Tibial artery (tissue), 4 donors: ENCODE measurements around the gene TTC28.

Experiments
- DNase-seq, 2 donors: peaks; one replicate each; pipeline ENCODE4 v3.0.0-alpha.2; 2019
- H3K27ac ChIP-seq, 2 donors: fragments of 200-600 bp; sonication (generic) in 1 of 2; 1 replicate in 1 of 2; 2 replicates in 1 of 2; pipeline ENCODE4 v1.5.1; 2018 to 2019; ENCODE audit warnings: mild to moderate bottlenecking in 1 of 2
- H3K27me3 ChIP-seq, 2 donors: fragments of 200-600 bp; sonication (generic) in 1 of 2; one replicate each; pipeline versions ENCODE4 v1.5.1 to v1.6.0; 2016 to 2019
- H3K36me3 ChIP-seq, 3 donors: fragments of 200-600 bp; sonication (generic) in 2 of 3; one replicate each; pipeline ENCODE4 v1.5.1; 2016 to 2019; ENCODE audit warnings: mild to moderate bottlenecking in 2 of 3
- H3K4me1 ChIP-seq, 4 donors: fragments of 200-600 bp; sonication (generic) in 2 of 4; 1 replicate in 3 of 4; 2 replicates in 1 of 4; pipeline ENCODE4 v1.5.1; 2016 to 2019
- H3K4me3 ChIP-seq, 2 donors: fragments of 200-600 bp; sonication (generic) in 1 of 2; 1 replicate in 1 of 2; 2 replicates in 1 of 2; pipeline ENCODE4 v1.5.1; 2018 to 2019; ENCODE audit warnings: mild to moderate bottlenecking in 2 of 2
- H3K9me3 ChIP-seq, 3 donors: fragments of 200-600 bp; sonication (generic) in 1 of 3; one replicate each; pipeline ENCODE4 v1.5.1; 2016 to 2019
- intact Hi-C: fragments of 100-400 bp; cut with DNase I; formaldehyde crosslinking; loops from one replicate; pipeline ENCODE4 v1.15.0; 2023; ENCODE audit warnings: low total_unique reads
- TF ChIP-seq, protein P1 (sequence below), 2 experiments: fragments of 200-600 bp in 1 of 2; fragments of 450-650 bp in 1 of 2; IDR thresholded peaks; one replicate each; pipeline ENCODE4 v1.5.1; 2017 to 2019; ENCODE audit warnings: antibody characterized with exemption in 2 of 2, mild to moderate bottlenecking in 1 of 2, moderate library complexity in 1 of 2

The TTC28 gene

GRCh38 chr22:27987557-27987956 is 692.1 kb downstream of the TTC28 start:
- Histone ChIP-seq H3K9me3 (no peaks in the 10 kb centered on the region), H3K27ac (no peak overlapping the region), H3K4me1 (peaks cover 0 to 15% (median 4%) of the 10 kb centered on the region in 4 donors), H3K27me3 (no peaks in the 10 kb centered on the region), H3K36me3 (peaks cover 11 to 98% (median 65%) of the 10 kb centered on the region in 3 donors), H3K4me3 (no peak overlapping the region)
- intact Hi-C loops, result no loop called here
- peak; percentile 6 to 35 for DNase-seq
- TF ChIP-seq, protein P1, sequence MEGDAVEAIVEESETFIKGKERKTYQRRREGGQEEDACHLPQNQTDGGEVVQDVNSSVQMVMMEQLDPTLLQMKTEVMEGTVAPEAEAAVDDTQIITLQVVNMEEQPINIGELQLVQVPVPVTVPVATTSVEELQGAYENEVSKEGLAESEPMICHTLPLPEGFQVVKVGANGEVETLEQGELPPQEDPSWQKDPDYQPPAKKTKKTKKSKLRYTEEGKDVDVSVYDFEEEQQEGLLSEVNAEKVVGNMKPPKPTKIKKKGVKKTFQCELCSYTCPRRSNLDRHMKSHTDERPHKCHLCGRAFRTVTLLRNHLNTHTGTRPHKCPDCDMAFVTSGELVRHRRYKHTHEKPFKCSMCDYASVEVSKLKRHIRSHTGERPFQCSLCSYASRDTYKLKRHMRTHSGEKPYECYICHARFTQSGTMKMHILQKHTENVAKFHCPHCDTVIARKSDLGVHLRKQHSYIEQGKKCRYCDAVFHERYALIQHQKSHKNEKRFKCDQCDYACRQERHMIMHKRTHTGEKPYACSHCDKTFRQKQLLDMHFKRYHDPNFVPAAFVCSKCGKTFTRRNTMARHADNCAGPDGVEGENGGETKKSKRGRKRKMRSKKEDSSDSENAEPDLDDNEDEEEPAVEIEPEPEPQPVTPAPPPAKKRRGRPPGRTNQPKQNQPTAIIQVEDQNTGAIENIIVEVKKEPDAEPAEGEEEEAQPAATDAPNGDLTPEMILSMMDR (IDR thresholded peaks at IDR 0.05), result no peak

GRCh38 chr22:27986937-27987336 is 692.7 kb downstream of the TTC28 start:
- H3K9me3 ChIP-seq, result no peaks in the 10 kb centered on the region
- TF ChIP-seq, protein P1 (IDR thresholded peaks at IDR 0.05), result no peak
- no peaks in the 10 kb centered on the region for H3K27me3 ChIP-seq
- no peak overlapping the region for H3K4me3 ChIP-seq
- peaks cover 0 to 15% (median 4%) of the 10 kb centered on the region in 4 donors for H3K4me1 ChIP-seq
- no peak overlapping the region for H3K27ac ChIP-seq
- DNase-seq, result peak in 1 of 2 donors; percentile 7
- peaks cover 17 to 98% (median 65%) of the 10 kb centered on the region in 3 donors for H3K36me3 ChIP-seq
- intact Hi-C loops, result no loop called here

GRCh38 chr22:27986459-27986858 is 693.2 kb downstream of the TTC28 start:
- Histone ChIP-seq H3K9me3 (no peaks in the 10 kb centered on the region), H3K36me3 (peaks cover 20 to 97% (median 66%) of the 10 kb centered on the region in 3 donors), H3K27ac (no peak overlapping the region), H3K4me3 (no peak overlapping the region), H3K4me1 (peaks cover 0 to 12% (median 3%) of the 10 kb centered on the region in 4 donors), H3K27me3 (no peaks in the 10 kb centered on the region)
- TF ChIP-seq, protein P1 (IDR thresholded peaks at IDR 0.05), result no peak
- peak in 1 of 2 donors; percentile 5 for DNase-seq
- intact Hi-C loops, result no loop called here

DNA sequence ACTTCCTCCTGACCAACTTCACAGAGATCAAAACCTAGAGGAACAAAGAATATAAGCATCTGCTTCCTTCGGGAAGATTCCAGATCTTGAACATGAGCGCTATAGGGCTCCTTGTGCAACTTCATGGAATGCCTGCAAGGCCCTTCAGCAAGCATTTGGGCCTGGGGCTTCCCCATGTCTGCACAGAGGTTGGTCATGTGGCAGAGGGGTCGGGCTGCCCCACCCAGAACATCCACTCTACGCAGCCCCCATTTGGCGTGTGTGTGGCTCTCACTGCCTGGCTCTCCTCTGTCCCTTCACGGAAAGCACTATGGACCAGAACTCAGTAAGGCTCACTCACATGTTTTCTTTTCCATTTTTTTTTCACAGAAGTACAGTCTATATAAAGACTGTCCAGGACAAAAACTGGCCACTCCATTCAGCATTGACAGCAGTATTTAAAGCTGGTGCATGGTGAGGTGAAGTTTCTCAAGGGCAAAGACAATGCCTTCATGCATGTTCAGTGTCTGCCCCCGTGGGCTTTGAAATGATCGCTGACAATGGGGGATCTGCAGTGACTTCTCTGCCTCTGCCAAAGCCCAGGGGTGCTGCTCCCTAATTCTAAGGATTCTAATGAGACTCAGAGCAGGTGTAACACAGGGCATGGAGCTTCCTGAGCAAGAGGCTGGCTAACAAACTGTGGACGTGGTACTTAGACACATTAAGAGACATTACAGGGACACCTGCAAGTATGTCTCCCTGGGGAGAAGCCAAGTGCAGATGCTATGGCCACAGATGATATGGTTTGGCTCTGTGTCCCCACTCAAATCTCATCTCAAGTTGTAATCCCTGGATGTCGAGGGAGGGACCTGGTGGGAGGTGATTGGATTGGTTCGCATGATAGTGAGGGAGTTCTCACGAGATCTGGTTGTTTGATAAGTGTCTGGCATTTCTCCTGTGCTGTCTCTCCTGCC is 694.0 kb downstream of the TTC28 start:
- H3K36me3 ChIP-seq, result peaks cover 20 to 88% (median 66%) of the 10 kb centered on the region in 3 donors
- DNase-seq, result peak in 1 of 2 donors; percentile 3

GRCh38 chr22:27984723-27985122 is 694.9 kb downstream of the TTC28 start:
- no peaks in the 10 kb centered on the region for H3K27me3 ChIP-seq
- no peak overlapping the region for H3K4me3 ChIP-seq
- H3K4me1 ChIP-seq, result no peaks in the 10 kb centered on the region
- intact Hi-C loops, result no loop called here
- peaks cover 20 to 79% (median 62%) of the 10 kb centered on the region in 3 donors for H3K36me3 ChIP-seq
- TF ChIP-seq, protein P1 (IDR thresholded peaks at IDR 0.05), result no peak
- peak in 1 of 2 donors; percentile 10 for DNase-seq
- no peak overlapping the region for H3K27ac ChIP-seq
- H3K9me3 ChIP-seq, result no peaks in the 10 kb centered on the region

More for the DNA sequence above, 694.0 kb downstream of the TTC28 start:
- Histone ChIP-seq H3K27ac (no peak overlapping the region), H3K4me1 (peaks cover 0 to 3% (median under 1%) of the 10 kb centered on the region in 4 donors), H3K4me3 (no peak overlapping the region), H3K9me3 (no peaks in the 10 kb centered on the region), H3K27me3 (no peaks in the 10 kb centered on the region)
- TF ChIP-seq, protein P1 (IDR thresholded peaks at IDR 0.05), result no peak
- intact Hi-C loops, result no loop called here
